Measurements from ENCODE around the gene KCND2.

The KCND2 gene

DNA sequence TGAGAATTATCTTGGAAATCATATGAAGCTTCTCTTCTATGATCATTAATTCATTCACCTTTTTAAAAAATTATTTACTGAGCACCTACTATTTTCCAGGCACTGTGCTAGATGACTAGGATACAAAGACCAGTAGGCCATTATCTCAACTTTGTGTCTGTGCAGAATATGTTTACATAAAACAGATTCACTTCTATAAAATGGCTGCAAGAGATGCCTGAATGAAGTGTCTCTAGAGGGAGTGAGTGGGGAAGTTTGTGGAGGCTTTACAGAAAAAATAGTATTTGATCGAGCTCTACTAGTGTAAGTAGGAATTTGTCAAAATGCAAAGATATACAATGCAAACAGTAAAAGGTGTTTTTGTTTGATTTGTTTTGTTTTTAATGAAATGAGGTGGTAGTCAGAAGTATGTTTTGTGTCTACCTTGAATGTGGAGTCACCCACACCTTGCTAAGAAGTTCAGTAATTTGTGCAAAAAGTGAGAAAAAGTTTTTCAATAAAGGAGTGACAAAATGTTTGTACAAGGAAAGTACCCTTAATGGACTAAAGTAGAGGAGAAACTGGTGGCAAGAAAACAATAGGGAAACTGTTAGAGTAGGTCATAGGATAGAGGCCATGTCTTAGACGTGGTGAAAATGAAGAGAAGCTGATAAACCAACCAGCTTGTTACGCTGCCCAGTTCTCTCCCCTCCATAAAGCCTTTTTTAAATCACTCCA, 125.5 kb downstream of the KCND2 start:
- TF ChIP-seq, protein P1, sequence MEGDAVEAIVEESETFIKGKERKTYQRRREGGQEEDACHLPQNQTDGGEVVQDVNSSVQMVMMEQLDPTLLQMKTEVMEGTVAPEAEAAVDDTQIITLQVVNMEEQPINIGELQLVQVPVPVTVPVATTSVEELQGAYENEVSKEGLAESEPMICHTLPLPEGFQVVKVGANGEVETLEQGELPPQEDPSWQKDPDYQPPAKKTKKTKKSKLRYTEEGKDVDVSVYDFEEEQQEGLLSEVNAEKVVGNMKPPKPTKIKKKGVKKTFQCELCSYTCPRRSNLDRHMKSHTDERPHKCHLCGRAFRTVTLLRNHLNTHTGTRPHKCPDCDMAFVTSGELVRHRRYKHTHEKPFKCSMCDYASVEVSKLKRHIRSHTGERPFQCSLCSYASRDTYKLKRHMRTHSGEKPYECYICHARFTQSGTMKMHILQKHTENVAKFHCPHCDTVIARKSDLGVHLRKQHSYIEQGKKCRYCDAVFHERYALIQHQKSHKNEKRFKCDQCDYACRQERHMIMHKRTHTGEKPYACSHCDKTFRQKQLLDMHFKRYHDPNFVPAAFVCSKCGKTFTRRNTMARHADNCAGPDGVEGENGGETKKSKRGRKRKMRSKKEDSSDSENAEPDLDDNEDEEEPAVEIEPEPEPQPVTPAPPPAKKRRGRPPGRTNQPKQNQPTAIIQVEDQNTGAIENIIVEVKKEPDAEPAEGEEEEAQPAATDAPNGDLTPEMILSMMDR (IDR thresholded peaks at IDR 0.05; ENCODE audit: borderline replicate concordance, control extremely low read depth, extremely low read depth, insufficient read depth, missing control alignments): no peak
- no peak for DNase-seq (ENCODE audit: low spot score)
- in situ Hi-C loops (cut with MboI; ENCODE audit: low sequenced_read_pairs, unreplicated experiment): loop anchor here (10.0 kb wide), 1 partner anchor 124 kb away; the partner anchor contains the start of gene KCND2

GRCh38 chr7:120400806-120401455, 128.0 kb downstream of the KCND2 start:
- DNase-seq (ENCODE audit: low spot score): no peak
- TF ChIP-seq, protein P1 (IDR thresholded peaks at IDR 0.05; ENCODE audit: borderline replicate concordance, control extremely low read depth, extremely low read depth, insufficient read depth, missing control alignments): no peak
- in situ Hi-C loops (cut with MboI; ENCODE audit: low sequenced_read_pairs, unreplicated experiment): no loop called here

DNA sequence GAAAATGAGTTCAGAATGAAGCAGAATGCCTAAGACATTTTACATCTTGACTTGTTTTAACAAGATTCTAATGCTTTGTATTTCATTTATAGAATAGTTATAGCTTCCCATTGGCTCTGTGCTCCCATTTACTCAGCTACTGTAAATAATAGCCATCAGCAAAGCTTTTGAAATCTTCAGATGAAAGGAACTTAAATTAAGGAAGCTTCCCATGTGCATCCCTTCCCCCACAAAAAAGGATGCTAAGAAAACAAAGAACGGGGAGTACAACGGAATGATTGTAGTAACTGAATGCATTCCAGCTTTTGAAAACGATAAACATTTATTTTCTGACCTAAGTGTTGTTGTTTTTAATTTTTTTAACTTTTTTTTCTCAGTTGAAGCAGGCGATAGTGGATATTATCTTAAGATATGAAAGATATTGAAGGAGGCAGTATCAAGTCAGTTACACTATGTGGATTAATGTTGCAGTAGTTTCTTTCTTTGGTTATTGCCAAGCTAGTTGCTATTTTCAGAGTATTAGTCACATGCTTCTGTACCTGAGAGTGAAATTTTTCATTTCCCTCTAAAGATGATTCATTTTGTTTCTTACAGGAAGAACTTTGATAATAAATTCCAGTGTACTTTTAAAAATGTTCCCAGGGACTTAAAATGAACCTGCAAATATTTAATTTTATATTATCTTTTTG, 129.2 kb downstream of the KCND2 start:
- TF ChIP-seq, protein P1 (IDR thresholded peaks at IDR 0.05; ENCODE audit: borderline replicate concordance, control extremely low read depth, extremely low read depth, insufficient read depth, missing control alignments): no peak
- in situ Hi-C loops (cut with MboI; ENCODE audit: low sequenced_read_pairs, unreplicated experiment): no loop called here

DNA sequence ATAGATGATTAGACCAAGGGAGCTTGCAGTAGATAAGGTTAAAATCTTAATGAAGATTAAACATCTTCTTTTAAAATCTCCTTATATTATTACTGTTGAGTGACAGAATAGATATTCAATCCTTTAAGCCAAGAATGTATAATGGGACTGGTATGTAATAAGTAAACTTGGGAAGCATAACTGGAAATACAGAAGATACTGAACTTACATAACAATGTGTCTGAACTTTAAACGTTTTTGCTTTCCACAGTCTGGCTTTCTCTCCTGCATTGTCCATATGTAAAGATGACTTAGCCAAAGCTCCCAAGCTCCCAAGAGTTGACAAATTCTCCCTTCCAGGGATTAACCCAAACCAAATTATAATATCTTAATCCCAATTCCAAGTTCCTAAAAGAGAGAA, 129.8 kb downstream of the KCND2 start:
- no peak for DNase-seq (ENCODE audit: low spot score)
- in situ Hi-C loops (cut with MboI; ENCODE audit: low sequenced_read_pairs, unreplicated experiment): no loop called here
- TF ChIP-seq, protein P1 (IDR thresholded peaks at IDR 0.05; ENCODE audit: borderline replicate concordance, control extremely low read depth, extremely low read depth, insufficient read depth, missing control alignments): no peak

More for the DNA sequence above, 129.2 kb downstream of the KCND2 start:
- DNase-seq (ENCODE audit: low spot score): no peak

DNA sequence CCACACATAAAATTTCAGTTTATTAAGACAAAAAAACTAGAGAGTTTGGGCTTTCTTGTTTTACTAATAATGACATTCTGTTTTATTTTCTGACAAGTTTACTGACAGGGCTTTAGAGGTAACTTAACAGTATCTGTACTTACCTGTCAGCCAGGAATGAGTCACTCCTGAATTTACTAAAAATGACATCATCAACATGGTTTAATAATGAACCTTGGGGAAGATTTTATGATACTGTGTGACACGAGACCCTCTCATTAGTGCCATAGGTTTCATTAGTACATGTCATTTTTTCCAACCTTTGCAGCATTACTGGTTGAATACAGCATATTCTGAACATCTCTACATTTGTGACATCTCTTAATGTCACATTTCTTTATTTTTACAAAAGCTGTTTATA, 131.1 kb downstream of the KCND2 start:
- TF ChIP-seq, protein P1 (IDR thresholded peaks at IDR 0.05; ENCODE audit: borderline replicate concordance, control extremely low read depth, extremely low read depth, insufficient read depth, missing control alignments): no peak
- in situ Hi-C loops (cut with MboI; ENCODE audit: low sequenced_read_pairs, unreplicated experiment): no loop called here
- no peak for DNase-seq (ENCODE audit: low spot score)

DNA sequence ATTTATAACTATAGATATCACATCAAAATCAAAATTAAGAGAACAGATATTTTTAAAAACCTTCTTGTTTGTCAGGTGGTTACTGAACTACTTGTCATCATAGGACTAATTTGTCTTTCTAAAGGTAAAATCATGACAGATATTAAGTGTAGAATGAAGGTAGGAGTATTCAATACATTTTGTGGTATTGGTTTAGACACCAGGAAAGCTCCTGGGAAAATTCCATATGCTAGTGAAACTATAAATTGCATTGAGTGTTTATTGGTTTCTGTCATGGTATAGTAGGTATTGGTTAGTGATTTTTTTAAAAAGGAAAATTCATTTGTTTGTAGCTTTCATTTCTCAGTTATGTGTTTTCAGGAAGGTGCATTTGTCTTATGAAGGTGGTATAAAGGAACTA, 132.7 kb downstream of the KCND2 start:
- no peak for DNase-seq (ENCODE audit: low spot score)
- in situ Hi-C loops (cut with MboI; ENCODE audit: low sequenced_read_pairs, unreplicated experiment): no loop called here
- TF ChIP-seq, protein P1 (IDR thresholded peaks at IDR 0.05; ENCODE audit: borderline replicate concordance, control extremely low read depth, extremely low read depth, insufficient read depth, missing control alignments): no peak

Measured in GM13976 (cell line).